ENCODE results near the gene ASIC2. TPM values are rescaled to one million over a fixed set of nuclear protein-coding genes. Genes with fewer than 3 reads are reported as not detected.

ASIC2 gene
- total and polyA plus RNA-seq, 2 donors (not counting 3 experiments of a cell fraction or from before 2014, with no cell fraction given) = not detected

GRCh38 chr17:33055171-33055611 lies 237.9 kb downstream of the ASIC2 start:
- Histone ChIP-seq H3K9ac (replicated peaks; ENCODE audit: extremely low read depth, insufficient read depth, low read length) (no peak overlapping the region), H2AFZ (ENCODE audit: low read depth, low read length) (no peak overlapping the region), H3K27me3 (ENCODE audit: control insufficient read depth in 2 of 2, insufficient read depth in 2 of 2, low read length in 2 of 2) (no peaks in the 10 kb centered on the region), H3K79me2 (ENCODE audit: control insufficient read depth, insufficient read depth, low read length) (no peaks in the 10 kb centered on the region), H3K9me3 (replicated peaks; ENCODE audit: control insufficient read depth, insufficient read depth, low read length) (no peaks in the 10 kb centered on the region), H3K4me3 (replicated peaks in 1 of 3; ENCODE audit: insufficient read depth in 1 of 3, low read depth in 1 of 3, low read length in 3 of 3) (no peak overlapping the region), H3K36me3 (ENCODE audit: control insufficient read depth in 2 of 2, extremely low read depth in 1 of 2, insufficient read depth in 2 of 2, low read length in 2 of 2) (no peaks in the 10 kb centered on the region), H3K27ac (ENCODE audit: insufficient read depth, low read depth, low read length) (no peak overlapping the region), H3K4me1 (ENCODE audit: control insufficient read depth, extremely low read depth, insufficient read depth, low read length) (no peaks in the 10 kb centered on the region), H4K20me1 (replicated peaks; ENCODE audit: control insufficient read depth, extremely low read depth, insufficient read depth, low read length) (no peaks in the 10 kb centered on the region), H3K4me2 (ENCODE audit: insufficient read depth, low read length) (no peak overlapping the region), H3K9me1 (replicated peaks; ENCODE audit: control insufficient read depth, extremely low read depth, insufficient read depth, low read length) (no peaks in the 10 kb centered on the region)
- no peak for TF ChIP-seq POLR2A (IDR thresholded peaks at IDR 0.05; ENCODE audit: low read depth, low read length)
- DNase-seq (ENCODE audit: low read depth, low spot score) (no peak), FAIRE-seq (no peak)
- ChIA-PET CTCF (interaction anchor here (1.0 to 1.2 kb wide), 3 partner anchors 10 to 617 kb away, joined by 3 to 5 read pairs (median 3); no protein-coding TSS in a partner anchor), POLR2A (no interaction called here)
- dilution Hi-C loops (cut with MboI; ENCODE audit: extremely low pct_ligation_motif_present, low sequenced_read_pairs) (no loop called here), intact Hi-C loops (cut with micrococcal nuclease) (no loop called here)
- no TSS peak for BruUV-seq (replicated peaks)

GRCh38 chr17:33054412-33054811 lies 238.7 kb downstream of the ASIC2 start:
- no peak overlapping the region for H3K27ac ChIP-seq (ENCODE audit: insufficient read depth, low read depth, low read length)
- no TSS peak for BruUV-seq (replicated peaks)
- H3K4me2 ChIP-seq (ENCODE audit: insufficient read depth, low read length) = no peak overlapping the region
- DNase-seq (ENCODE audit: low read depth, low spot score) (no peak), FAIRE-seq (no peak)
- POLR2A ChIA-PET = no interaction called here
- dilution Hi-C loops (cut with MboI; ENCODE audit: extremely low pct_ligation_motif_present, low sequenced_read_pairs) = no loop called here
- no peak overlapping the region for H3K9ac ChIP-seq (replicated peaks; ENCODE audit: extremely low read depth, insufficient read depth, low read length)
- no peak for TF ChIP-seq JUN (IDR thresholded peaks at IDR 0.05; ENCODE audit: borderline replicate concordance, insufficient read depth, insufficient read length, low read depth)
- TF ChIP-seq FOS (IDR thresholded peaks at IDR 0.05; ENCODE audit: borderline replicate concordance, insufficient read depth, low read length) = no peak
- TF ChIP-seq CTCF (IDR thresholded peaks at IDR 0.05; ENCODE audit: extremely low read depth in 1 of 2, insufficient read depth in 1 of 2, low read depth in 1 of 2, low read length in 2 of 2) = no peak
- no peak for TF ChIP-seq EZH2 (IDR thresholded peaks at IDR 0.05; ENCODE audit: borderline replicate concordance, low read depth, low read length, severe bottlenecking)
- no peak for TF ChIP-seq MYC (IDR thresholded peaks at IDR 0.05; ENCODE audit: low read depth, low read length)
- intact Hi-C loops (cut with micrococcal nuclease) = no loop called here
- H2AFZ ChIP-seq (ENCODE audit: low read depth, low read length) = no peak overlapping the region
- H3K9me1 ChIP-seq (replicated peaks; ENCODE audit: control insufficient read depth, extremely low read depth, insufficient read depth, low read length) = no peaks in the 10 kb centered on the region
- CTCF ChIA-PET = interaction anchor here (1.2 kb wide), 1 partner anchor 10 kb away, joined by 3 read pairs; no protein-coding TSS in a partner anchor
- no peak overlapping the region for H3K4me3 ChIP-seq (replicated peaks in 1 of 3; ENCODE audit: insufficient read depth in 1 of 3, low read depth in 1 of 3, low read length in 3 of 3)
- H3K9me3 ChIP-seq (replicated peaks; ENCODE audit: control insufficient read depth, insufficient read depth, low read length) = no peaks in the 10 kb centered on the region
- H3K4me1 ChIP-seq (ENCODE audit: control insufficient read depth, extremely low read depth, insufficient read depth, low read length) = no peaks in the 10 kb centered on the region
- no peaks in the 10 kb centered on the region for H3K79me2 ChIP-seq (ENCODE audit: control insufficient read depth, insufficient read depth, low read length)
- H3K36me3 ChIP-seq (ENCODE audit: control insufficient read depth in 2 of 2, extremely low read depth in 1 of 2, insufficient read depth in 2 of 2, low read length in 2 of 2) = no peaks in the 10 kb centered on the region
- no peaks in the 10 kb centered on the region for H3K27me3 ChIP-seq (ENCODE audit: control insufficient read depth in 2 of 2, insufficient read depth in 2 of 2, low read length in 2 of 2)
- H4K20me1 ChIP-seq (replicated peaks; ENCODE audit: control insufficient read depth, extremely low read depth, insufficient read depth, low read length) = no peaks in the 10 kb centered on the region

All from endothelial cell of umbilical vein (primary cell).